Type B pancreatic cell (in vitro differentiated cells): ENCODE data around the gene JRKL. TPM values are rescaled to one million over a fixed set of nuclear protein-coding genes. Genes with fewer than 3 reads are reported as not detected.

Source experiments
- DNase-seq: peaks from one replicate; pipeline ENCODE4 v3.0.0; 2021; ENCODE audit warnings: mixed read lengths; ENCODE audit not compliant: unreplicated experiment; ENCODE audit errors: extremely low spot score
- H3K27ac Mint-ChIP-seq: 2 replicates; pipeline ENCODE4 v1.8.0; 2021; ENCODE audit warnings: mild to moderate bottlenecking, mixed read lengths
- H3K27me3 Mint-ChIP-seq: 2 replicates; pipeline ENCODE4 v1.8.0; 2021; ENCODE audit warnings: mixed read lengths
- H3K36me3 Mint-ChIP-seq: 2 replicates; pipeline ENCODE4 v1.8.0; 2021; ENCODE audit warnings: mixed read lengths
- H3K4me1 Mint-ChIP-seq: one replicate; pipeline ENCODE4 v1.8.0; 2021; ENCODE audit warnings: mixed read lengths; ENCODE audit not compliant: unreplicated experiment
- H3K4me3 Mint-ChIP-seq: 2 replicates; pipeline ENCODE4 v1.8.0; 2021; ENCODE audit warnings: mild to moderate bottlenecking, mixed read lengths
- H3K9me3 Mint-ChIP-seq: 2 replicates; pipeline ENCODE4 v1.8.0; 2021; ENCODE audit warnings: mixed read lengths
- long read RNA-seq: library from polyadenylated mRNA; unstranded; transcript quantifications from one replicate; pipeline ENCODE4 v2.0.0, GENCODE V29; 2020
- total RNA-seq: library from RNA; stranded (reverse); gene quantifications from 2 replicates; pipeline ENCODE4 v1.2.1, GENCODE V29; 2021; ENCODE audit warnings: low replicate concordance
- TF ChIP-seq, protein P1 (sequence below): fragments of 200-600 bp; sonication (generic); conservative IDR thresholded peaks from 2 replicates; pipeline ENCODE4 v1.5.0; 2021; ENCODE audit warnings: antibody characterized with exemption, mild to moderate bottlenecking

The JRKL gene
- total RNA-seq, result 11.5 and 13.9 TPM in 2 replicates
- long read RNA-seq, transcript JRKL-201 (2 exons, 2,855 nt), result major isoform, 22 of 30 reads
- long read RNA-seq, partial matches to known transcripts, result 0 of 30 reads
- long read RNA-seq, other reads (novel, unspliced or antisense), result 8 of 30 reads

DNA sequence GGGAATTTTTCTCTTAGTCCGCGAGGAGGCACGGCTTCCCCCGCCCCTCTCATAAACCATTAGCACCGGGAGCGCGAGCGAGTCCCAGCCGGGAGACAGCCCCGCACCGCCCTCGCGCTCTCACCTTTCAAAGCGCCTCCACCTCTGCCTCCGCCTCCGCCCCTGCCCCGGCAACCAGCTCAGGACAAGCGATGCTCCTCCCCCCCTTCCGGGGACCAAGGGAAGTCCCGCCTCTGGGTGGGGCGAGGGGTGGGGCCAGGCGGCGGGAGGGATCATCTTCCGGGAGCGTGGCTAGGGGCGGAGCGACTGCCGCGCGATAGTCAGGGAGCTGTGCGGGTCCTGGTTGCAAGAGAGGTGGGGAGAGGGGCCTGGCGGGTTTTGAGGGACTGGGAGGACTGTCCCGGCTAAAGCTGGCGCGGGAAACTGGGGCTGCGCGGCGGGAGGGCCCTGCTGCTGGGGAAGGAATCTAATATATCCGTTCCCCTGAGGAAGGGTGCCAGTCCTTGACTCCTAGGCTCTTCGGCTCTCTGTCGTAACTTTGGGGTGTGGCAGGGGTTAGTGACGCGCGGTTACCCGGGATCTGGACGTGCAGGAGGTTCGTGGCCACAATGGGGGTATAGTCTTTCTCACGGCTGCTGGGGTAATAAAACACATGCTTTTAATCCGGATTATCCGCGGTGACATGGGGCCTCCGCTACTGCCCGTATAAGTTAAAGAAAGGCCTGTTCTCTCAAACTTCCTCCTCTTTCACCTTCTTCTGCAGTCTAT is at the start of gene JRKL, which contains the start of gene CCDC82:
Gene JRKL, plus strand, starts transcription at position 294 of the 768 bp plus-strand sequence. CDS start 637 bp downstream, outside the sequence.
Gene CCDC82, minus strand, starts transcription at position 193 of the 768 bp plus-strand sequence. CDS start 5,165 bp downstream, outside the sequence.
- Mint-ChIP-seq H3K9me3 (peaks cover 12% of the 10 kb centered on the region), H3K4me1 (peaks cover 24% of the 10 kb centered on the region), H3K27me3 (no peaks in the 10 kb centered on the region), H3K4me3 (peak within 1 kb of the TSS; percentile 91), H3K27ac (peak within 1 kb of the TSS; percentile 94), H3K36me3 (peaks cover 25% of the 10 kb centered on the region)
- TF ChIP-seq, protein P1, sequence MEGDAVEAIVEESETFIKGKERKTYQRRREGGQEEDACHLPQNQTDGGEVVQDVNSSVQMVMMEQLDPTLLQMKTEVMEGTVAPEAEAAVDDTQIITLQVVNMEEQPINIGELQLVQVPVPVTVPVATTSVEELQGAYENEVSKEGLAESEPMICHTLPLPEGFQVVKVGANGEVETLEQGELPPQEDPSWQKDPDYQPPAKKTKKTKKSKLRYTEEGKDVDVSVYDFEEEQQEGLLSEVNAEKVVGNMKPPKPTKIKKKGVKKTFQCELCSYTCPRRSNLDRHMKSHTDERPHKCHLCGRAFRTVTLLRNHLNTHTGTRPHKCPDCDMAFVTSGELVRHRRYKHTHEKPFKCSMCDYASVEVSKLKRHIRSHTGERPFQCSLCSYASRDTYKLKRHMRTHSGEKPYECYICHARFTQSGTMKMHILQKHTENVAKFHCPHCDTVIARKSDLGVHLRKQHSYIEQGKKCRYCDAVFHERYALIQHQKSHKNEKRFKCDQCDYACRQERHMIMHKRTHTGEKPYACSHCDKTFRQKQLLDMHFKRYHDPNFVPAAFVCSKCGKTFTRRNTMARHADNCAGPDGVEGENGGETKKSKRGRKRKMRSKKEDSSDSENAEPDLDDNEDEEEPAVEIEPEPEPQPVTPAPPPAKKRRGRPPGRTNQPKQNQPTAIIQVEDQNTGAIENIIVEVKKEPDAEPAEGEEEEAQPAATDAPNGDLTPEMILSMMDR, result no peak
- peak; percentile 99 for DNase-seq

DNA sequence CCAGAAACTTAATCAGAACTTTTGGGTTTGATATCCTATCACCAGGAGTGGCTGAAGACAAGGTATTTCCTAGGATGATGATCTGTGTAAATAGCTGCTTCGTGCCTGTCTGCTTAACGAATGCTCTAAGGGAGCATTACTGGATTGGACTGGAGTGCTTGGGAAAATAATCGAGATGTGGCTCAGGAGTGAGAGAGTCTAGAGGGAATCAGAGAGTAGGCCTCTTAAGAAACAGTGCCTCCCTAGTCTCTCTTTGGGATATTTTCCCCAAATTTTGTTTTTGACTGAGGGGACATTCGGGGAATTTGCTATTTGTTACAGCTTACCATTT is 49.3 kb upstream of the JRKL start:
- Mint-ChIP-seq H3K4me1 (peaks cover 52% of the 10 kb centered on the region), H3K27me3 (no peaks in the 10 kb centered on the region), H3K9me3 (no peaks in the 10 kb centered on the region), H3K36me3 (peaks cover 10% of the 10 kb centered on the region), H3K27ac (peak overlapping the region; percentile 71), H3K4me3 (peak overlapping the region; percentile 97)
- no peak for DNase-seq
- TF ChIP-seq, protein P1, result no peak

DNA sequence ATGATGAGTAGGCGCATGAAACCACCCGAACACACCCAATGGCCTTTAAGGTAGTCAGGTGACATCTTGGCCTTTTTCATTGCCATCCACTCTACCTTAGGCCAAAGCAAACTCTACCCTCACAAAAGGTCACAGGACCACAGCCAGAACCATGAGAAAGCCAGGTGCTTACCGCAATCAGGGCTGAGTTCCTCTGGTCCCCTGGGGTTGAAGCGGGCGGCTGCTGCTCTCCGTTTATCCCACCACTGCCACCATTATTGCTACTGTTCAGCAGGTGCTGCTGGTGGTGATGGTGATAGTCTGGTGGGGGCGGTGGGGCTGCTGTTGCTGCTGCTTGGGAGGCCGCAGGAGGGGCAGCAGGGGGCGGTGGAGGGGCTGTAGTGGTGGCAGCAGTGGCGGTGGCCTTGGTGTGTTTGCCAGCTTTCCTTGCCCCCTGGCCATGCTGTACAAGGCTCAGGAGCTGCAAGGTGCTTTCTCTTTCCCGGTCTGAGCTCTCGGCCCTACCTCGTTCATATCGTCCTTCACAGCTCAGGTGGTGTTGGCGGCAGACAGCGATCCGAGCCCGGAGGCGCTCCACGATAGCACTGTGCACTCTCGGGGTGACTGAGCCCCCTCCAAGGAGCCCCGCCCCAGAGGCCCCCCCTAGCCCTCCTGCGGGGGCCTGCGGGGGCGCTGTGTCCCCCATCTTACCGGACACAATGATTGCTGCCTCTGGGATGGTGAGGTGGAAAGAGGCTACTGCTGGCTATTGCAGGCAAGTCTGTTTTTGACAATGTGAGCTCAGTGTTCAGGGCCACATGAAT is 48.4 kb upstream of the JRKL start:
- no peak for DNase-seq
- no peaks in the 10 kb centered on the region for H3K9me3 Mint-ChIP-seq
- H3K4me1 Mint-ChIP-seq, result peaks cover 49% of the 10 kb centered on the region
- H3K27me3 Mint-ChIP-seq, result no peaks in the 10 kb centered on the region
- peaks cover 6% of the 10 kb centered on the region for H3K36me3 Mint-ChIP-seq
- TF ChIP-seq, protein P1, result peak; percentile 48
- peak overlapping the region; percentile 97 for H3K4me3 Mint-ChIP-seq
- H3K27ac Mint-ChIP-seq, result peak overlapping the region; percentile 86

DNA sequence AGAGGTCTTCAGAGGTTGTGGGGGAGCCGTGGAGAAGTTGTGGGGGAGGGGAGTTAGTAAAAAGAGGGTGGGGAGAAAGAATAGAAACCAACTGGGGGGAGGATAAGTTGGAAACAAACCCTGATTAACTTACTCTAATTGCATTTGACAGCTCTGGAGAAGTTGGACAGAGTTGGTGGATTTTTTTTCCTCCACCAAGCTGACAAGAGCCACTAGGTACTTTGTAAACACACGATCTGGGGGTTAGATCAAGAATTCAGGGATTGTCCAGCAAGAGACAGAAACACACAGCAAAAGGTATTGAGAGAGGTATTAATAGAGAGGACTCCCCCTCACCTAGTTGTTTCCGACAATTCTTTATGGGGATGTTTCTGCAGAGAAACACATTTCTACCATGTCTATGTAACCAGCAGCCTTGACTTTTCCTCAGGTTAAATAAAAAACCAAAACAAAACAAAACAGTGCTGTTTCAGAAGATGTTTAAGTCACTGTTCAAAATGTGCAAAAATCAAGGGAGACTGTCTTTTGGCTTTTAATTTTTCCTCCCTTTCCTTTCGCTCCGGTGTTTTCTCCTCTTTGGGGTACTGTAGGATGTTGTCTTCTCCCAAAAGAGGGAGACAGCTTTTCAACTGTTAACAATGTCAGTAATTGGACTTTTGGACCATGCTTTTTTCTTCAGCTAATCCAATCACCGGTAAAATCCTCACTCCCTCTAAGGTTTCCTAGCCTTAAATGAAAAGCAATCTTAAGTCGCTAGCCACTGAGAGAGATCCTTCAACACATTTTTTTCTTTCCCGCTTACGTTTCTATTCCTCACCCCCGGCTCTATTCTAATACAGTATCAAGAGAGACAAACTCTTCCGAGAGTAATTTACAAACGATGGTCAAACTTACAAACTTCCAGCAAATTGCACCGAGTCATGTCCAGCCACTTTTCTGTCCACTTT is 47.5 kb upstream of the JRKL start:
- peak overlapping the region; percentile 86 for H3K27ac Mint-ChIP-seq
- H3K27me3 Mint-ChIP-seq, result no peaks in the 10 kb centered on the region
- H3K9me3 Mint-ChIP-seq, result no peaks in the 10 kb centered on the region
- peak overlapping the region; percentile 97 for H3K4me3 Mint-ChIP-seq
- peaks cover 47% of the 10 kb centered on the region for H3K4me1 Mint-ChIP-seq
- peaks cover 6% of the 10 kb centered on the region for H3K36me3 Mint-ChIP-seq
- TF ChIP-seq, protein P1, result no peak
- no peak for DNase-seq
